K562 (cell line): Measurements from ENCODE around the gene GTF3C1. TPM values are rescaled to one million over a fixed set of nuclear protein-coding genes. Genes with fewer than 3 reads are reported as not detected.
A peak's percentile ranks its signal among the peaks of the same experiment; 100 is the strongest.

Experiments
- DDX20 ChIP-seq: fragments of 450-650 bp; IDR thresholded peaks from 2 replicates; pipeline ENCODE4 v1.6.1; 2016; ENCODE audit warnings: missing genetic modification characterization, low read depth, mild to moderate bottlenecking, missing compliant biosample characterization, moderate library complexity
- FOXJ2 ChIP-seq: fragments of 200-800 bp; sonication (Bioruptor generic); IDR thresholded peaks from 2 replicates; pipeline ENCODE4 v1.6.1; 2016; ENCODE audit warnings: missing genetic modification characterization, missing compliant biosample characterization
- RBM25 ChIP-seq: fragments of 200-400 bp; formaldehyde crosslinking; IDR thresholded peaks from 2 replicates; pipeline ENCODE4 v1.6.1; 2018; ENCODE audit warnings: low read length, low read depth, moderate library complexity; ENCODE audit not compliant: severe bottlenecking
- SIRT6 ChIP-seq: IDR thresholded peaks from one replicate; pipeline ENCODE4 v1.6.1; 2012; ENCODE audit warnings: low read depth, mild to moderate bottlenecking, control low read depth, inconsistent platforms, low read length, moderate library complexity
- TEAD4 ChIP-seq, 2 experiments: sonication (generic) in 1 of 2; formaldehyde crosslinking in 1 of 2; IDR thresholded peaks; 2 replicates each; pipeline versions ENCODE4 v1.6.1 to v1.8.0; 2012 to 2022; ENCODE audit warnings: borderline replicate concordance in 1 of 2, inconsistent platforms in 1 of 2, low read length in 1 of 2, mild to moderate bottlenecking in 1 of 2, missing genetic modification reagents in 1 of 2
- ZNF584 ChIP-seq: fragments of 200-800 bp; sonication (Bioruptor generic); IDR thresholded peaks from 2 replicates; pipeline ENCODE4 v1.6.1; 2016; ENCODE audit warnings: low read depth, mild to moderate bottlenecking, missing genetic modification characterization, missing compliant biosample characterization
- polyA plus RNA-seq, 8 experiments: library from polyadenylated mRNA; depleted of rRNA in 4 of 8; stranded (reverse) in 5 of 8; unstranded in 3 of 8; fragments of >200 nt; fragmentation: Nextera tagmentation in 2 of 8; fragmentation: Illumina TruSeq in 1 of 8; extraction: Ambion mirVana in 2 of 8; extraction: Trizol in 1 of 8; gene quantifications; 2 replicates each; pipeline versions ENCODE4 v1.2.1 to v1.2.3, GENCODE V29; 2011 to 2014; ENCODE audit warnings: inconsistent platforms in 1 of 8, missing spikeins in 1 of 8
- total RNA-seq, 7 experiments: library from RNA; depleted of rRNA in 6 of 7; stranded (reverse); fragments of >200 nt in 6 of 7; fragmentation: Illumina TruSeq in 2 of 7; extraction: Trizol in 2 of 7; gene quantifications; 2 replicates each; pipeline versions ENCODE4 v1.2.1 to v1.2.3, GENCODE V29; 2011 to 2021; ENCODE audit warnings: low replicate concordance in 1 of 7
- TF ChIP-seq, protein P1 (sequence below): sonication (generic); formaldehyde crosslinking; IDR thresholded peaks from 2 replicates; pipeline ENCODE4 v1.8.0; 2022; ENCODE audit warnings: missing genetic modification reagents, mild to moderate bottlenecking, moderate library complexity, borderline replicate concordance
- TF ChIP-seq, protein P2 (sequence below): fragments of 450-650 bp; IDR thresholded peaks from 2 replicates; pipeline ENCODE4 v1.6.1; 2017; ENCODE audit warnings: antibody characterized with exemption
- TF ChIP-seq, protein P3 (sequence below): sonication (generic); formaldehyde crosslinking; IDR thresholded peaks from 2 replicates; pipeline ENCODE4 v1.8.0; 2022; ENCODE audit warnings: mild to moderate bottlenecking, missing genetic modification reagents
- TF ChIP-seq, protein P4 (sequence below): fragments of 450-650 bp; formaldehyde crosslinking; IDR thresholded peaks from 2 replicates; pipeline ENCODE4 v1.4.0; 2022; ENCODE audit warnings: mild to moderate bottlenecking, moderate library complexity

GTF3C1 gene
- total and polyA plus RNA-seq, 9 of the 15 experiments (the other 6 are each of a cell fraction or from before 2014, with no cell fraction given) = 0.72 to 63.6 (median 30.9) TPM

DNA sequence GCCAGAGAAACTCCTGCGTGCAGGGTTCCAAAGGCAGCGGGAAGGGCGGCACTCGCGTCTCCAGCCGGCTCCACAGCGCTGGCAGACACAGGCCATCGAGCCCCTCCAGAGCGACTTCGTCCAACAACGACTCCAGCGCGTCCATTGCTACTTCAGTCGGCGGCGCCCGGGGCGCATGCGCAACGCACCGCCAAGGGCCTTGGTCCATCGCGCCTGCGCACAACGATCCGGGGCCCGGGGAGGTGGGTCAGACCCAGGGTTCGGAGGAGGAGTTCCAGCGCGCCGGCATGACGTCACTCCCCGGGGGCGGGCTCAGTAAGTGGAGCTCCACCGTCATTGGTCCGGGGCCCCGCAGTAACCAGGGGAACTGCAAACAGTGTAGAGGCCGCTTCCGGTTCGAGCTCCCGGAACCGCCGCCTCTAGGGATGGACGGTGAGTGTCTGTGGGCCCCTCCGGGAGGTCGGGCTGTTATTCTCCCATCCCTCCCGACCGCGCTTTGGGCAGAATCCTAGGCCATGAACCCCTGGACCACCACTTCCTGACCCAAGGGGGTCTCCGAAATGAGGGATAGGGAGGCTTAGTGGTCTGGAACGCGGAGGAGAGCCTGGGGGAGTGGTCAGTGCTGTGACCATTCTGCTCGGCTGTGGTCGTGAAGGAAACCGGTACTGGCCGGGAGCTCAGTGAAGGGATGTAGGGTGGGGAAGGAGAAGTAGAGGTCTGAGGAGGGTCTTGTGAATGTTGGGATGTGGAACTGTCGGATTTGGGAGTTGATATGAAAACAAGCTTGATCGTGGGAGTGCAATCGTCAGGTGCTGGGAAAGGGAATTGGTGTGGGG is at the start of gene GTF3C1, which contains the start of gene KATNIP (continued):
- TF ChIP-seq RBM25 (peak; percentile 28), DDX20 (no peak), TEAD4 (IDR thresholded peaks at IDR 0.05; ENCODE audit: low read length) (no peak), TEAD4 (CRISPR knock-in tag; IDR thresholded peaks at IDR 0.05; ENCODE audit: borderline replicate concordance) (no peak), ZNF584 (CRISPR knock-in tag) (no peak), FOXJ2 (peak; percentile 76), SIRT6 (no peak)
- TF ChIP-seq, protein P1, sequence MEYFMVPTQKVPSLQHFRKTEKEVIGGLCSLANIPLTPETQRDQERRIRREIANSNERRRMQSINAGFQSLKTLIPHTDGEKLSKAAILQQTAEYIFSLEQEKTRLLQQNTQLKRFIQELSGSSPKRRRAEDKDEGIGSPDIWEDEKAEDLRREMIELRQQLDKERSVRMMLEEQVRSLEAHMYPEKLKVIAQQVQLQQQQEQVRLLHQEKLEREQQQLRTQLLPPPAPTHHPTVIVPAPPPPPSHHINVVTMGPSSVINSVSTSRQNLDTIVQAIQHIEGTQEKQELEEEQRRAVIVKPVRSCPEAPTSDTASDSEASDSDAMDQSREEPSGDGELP (CRISPR knock-in tag) = no peak; the same call in 1 of the 2 replicates
- TF ChIP-seq, protein P2, sequence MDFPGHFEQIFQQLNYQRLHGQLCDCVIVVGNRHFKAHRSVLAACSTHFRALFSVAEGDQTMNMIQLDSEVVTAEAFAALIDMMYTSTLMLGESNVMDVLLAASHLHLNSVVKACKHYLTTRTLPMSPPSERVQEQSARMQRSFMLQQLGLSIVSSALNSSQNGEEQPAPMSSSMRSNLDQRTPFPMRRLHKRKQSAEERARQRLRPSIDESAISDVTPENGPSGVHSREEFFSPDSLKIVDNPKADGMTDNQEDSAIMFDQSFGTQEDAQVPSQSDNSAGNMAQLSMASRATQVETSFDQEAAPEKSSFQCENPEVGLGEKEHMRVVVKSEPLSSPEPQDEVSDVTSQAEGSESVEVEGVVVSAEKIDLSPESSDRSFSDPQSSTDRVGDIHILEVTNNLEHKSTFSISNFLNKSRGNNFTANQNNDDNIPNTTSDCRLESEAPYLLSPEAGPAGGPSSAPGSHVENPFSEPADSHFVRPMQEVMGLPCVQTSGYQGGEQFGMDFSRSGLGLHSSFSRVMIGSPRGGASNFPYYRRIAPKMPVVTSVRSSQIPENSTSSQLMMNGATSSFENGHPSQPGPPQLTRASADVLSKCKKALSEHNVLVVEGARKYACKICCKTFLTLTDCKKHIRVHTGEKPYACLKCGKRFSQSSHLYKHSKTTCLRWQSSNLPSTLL = no peak
- TF ChIP-seq, protein P3, sequence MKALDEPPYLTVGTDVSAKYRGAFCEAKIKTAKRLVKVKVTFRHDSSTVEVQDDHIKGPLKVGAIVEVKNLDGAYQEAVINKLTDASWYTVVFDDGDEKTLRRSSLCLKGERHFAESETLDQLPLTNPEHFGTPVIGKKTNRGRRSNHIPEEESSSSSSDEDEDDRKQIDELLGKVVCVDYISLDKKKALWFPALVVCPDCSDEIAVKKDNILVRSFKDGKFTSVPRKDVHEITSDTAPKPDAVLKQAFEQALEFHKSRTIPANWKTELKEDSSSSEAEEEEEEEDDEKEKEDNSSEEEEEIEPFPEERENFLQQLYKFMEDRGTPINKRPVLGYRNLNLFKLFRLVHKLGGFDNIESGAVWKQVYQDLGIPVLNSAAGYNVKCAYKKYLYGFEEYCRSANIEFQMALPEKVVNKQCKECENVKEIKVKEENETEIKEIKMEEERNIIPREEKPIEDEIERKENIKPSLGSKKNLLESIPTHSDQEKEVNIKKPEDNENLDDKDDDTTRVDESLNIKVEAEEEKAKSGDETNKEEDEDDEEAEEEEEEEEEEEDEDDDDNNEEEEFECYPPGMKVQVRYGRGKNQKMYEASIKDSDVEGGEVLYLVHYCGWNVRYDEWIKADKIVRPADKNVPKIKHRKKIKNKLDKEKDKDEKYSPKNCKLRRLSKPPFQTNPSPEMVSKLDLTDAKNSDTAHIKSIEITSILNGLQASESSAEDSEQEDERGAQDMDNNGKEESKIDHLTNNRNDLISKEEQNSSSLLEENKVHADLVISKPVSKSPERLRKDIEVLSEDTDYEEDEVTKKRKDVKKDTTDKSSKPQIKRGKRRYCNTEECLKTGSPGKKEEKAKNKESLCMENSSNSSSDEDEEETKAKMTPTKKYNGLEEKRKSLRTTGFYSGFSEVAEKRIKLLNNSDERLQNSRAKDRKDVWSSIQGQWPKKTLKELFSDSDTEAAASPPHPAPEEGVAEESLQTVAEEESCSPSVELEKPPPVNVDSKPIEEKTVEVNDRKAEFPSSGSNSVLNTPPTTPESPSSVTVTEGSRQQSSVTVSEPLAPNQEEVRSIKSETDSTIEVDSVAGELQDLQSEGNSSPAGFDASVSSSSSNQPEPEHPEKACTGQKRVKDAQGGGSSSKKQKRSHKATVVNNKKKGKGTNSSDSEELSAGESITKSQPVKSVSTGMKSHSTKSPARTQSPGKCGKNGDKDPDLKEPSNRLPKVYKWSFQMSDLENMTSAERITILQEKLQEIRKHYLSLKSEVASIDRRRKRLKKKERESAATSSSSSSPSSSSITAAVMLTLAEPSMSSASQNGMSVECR (CRISPR knock-in tag) = peak; percentile 86
- TF ChIP-seq, protein P4, sequence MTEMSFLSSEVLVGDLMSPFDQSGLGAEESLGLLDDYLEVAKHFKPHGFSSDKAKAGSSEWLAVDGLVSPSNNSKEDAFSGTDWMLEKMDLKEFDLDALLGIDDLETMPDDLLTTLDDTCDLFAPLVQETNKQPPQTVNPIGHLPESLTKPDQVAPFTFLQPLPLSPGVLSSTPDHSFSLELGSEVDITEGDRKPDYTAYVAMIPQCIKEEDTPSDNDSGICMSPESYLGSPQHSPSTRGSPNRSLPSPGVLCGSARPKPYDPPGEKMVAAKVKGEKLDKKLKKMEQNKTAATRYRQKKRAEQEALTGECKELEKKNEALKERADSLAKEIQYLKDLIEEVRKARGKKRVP (CRISPR knock-in tag) = no peak
